ENCODE data around the gene SLC35F1.
A peak's percentile ranks its signal among the peaks of the same experiment; 100 is the strongest.

Gene SLC35F1

DNA sequence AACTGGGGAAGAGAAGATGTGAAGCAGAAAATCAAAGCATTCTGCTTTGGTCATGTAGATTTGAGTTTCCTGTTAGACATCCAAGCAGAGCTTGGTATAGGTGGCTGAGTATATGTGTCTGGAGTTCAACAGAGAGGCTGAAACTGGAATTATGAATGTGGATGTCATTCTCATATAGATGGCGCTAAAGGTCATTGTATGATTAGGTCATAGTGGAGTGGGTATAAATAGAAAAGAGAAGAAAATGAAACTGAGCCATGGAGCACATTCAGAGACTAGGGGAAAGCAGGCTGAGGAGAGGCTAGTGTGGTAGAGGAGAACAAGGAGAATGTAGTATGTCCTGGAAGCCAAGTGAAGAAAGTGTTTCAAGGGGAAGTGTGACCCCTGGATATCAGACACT, 345.4 kb downstream of the SLC35F1 start:
- DNase-seq, result no peak

- DNase-seq, result no peak
These were observed 346.7 kb downstream of the SLC35F1 start for GRCh38 chr6:118253741-118254140.

- no peak for DNase-seq
These were observed 353.8 kb downstream of the SLC35F1 start for GRCh38 chr6:118260833-118261232.

DNA sequence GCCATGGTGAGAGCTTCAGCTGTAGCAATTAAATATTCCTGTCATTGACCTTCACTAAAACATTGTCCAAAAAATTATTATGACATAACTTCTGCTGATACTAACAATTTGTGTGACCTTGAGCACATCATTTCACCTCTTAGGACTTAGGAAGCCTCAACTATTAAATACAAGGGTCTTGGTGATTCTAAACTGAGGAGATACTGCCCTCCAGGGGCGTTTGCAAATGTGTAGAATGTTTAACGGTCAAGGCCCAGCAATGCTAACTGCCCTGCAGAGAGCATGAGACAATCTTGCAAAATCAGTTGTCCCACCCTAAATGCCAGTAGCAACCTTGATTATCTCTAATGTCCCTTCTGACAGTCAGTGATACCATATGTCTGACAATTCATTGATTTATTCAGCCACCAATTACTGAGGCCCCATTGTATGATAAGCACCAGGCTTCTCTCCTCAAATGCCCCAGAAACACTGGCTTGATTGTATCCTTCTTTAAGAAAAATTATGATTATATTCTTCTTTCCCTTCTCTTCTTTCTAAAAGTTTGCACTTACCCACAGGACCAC, 356.9 kb downstream of the SLC35F1 start:
- DNase-seq, result peak in 19 of 58 donors; percentile 1 to 34 (median 9)

GRCh38 chr6:118269659-118270058, 362.6 kb downstream of the SLC35F1 start:
- DNase-seq, result no peak

DNA sequence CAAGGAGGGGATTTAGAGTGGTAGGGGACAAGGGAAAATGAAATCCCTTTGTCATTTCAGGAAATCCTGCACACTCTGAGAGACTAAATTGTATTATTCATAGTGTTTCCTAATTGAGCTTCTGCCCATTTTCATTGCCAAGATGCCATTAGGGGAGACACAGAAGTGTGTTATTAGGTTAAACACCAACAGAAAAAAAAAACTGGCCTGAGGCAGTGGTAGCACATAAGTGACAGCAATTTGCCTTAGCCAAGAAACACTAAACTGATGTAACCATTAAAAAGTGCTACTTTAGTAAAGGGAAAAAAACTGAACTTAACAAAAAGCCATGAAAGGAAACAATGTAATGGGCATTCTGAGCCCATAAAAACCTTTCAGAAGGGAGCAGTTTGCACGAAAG, 370.6 kb downstream of the SLC35F1 start:
- DNase-seq, result no peak

DNA sequence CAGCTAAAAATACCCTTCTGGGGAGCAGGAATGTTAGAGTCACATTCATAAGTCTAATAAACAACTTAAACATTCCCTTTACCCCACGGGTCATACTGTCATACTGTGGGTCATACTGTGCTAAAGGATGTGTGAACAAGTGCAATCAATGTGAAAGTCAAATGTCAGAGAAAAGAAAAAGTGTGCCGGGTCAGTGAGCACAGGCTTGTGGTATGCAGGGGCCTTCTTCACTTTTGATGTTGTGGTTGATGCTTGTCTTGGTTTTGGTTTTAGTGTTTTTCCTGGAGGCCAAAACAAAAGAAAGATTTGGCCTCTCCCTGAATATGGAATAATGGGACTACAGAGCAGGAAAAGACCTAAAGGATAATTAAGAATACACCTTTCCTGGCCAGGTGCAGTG, 373.1 kb downstream of the SLC35F1 start:
- DNase-seq, result no peak

- no peak for DNase-seq
These were observed 374.2 kb downstream of the SLC35F1 start for GRCh38 chr6:118281291-118281690.

GRCh38 chr6:118283766-118284165, 376.7 kb downstream of the SLC35F1 start:
- peak in 8 of 58 donors; percentile 2 to 37 (median 10) for DNase-seq

DNA sequence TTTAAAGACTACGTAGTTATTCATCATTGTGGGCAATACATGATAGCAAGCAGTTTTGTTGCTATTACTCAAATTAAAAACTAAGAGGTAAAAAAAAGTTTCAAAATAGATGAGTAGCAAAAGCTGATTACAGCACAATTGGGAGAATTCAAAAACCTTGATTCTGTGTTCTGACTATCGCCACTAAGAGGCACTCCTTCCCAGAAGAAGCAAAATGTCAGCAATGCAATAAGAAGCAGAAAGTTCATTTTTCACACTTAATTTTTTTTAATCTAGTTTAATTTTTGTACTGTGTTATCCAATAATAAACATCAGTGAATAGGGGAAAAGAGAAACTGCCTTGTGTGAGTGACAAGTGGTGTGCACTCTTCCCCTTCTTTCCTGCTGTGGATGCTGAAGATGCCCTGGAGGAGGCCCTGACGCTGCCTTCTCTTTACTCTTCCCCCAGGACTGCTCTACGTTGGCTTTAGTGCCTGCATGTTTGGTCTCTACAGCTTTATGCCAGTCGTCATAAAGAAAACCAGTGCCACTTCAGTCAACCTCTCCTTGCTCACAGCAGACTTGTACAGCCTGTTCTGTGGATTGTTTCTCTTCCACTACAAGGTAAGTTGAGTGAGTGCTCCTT, 377.8 kb downstream of the SLC35F1 start:
- no peak for DNase-seq

GRCh38 chr6:118285791-118286190, 378.7 kb downstream of the SLC35F1 start:
- DNase-seq, result no peak

DNA sequence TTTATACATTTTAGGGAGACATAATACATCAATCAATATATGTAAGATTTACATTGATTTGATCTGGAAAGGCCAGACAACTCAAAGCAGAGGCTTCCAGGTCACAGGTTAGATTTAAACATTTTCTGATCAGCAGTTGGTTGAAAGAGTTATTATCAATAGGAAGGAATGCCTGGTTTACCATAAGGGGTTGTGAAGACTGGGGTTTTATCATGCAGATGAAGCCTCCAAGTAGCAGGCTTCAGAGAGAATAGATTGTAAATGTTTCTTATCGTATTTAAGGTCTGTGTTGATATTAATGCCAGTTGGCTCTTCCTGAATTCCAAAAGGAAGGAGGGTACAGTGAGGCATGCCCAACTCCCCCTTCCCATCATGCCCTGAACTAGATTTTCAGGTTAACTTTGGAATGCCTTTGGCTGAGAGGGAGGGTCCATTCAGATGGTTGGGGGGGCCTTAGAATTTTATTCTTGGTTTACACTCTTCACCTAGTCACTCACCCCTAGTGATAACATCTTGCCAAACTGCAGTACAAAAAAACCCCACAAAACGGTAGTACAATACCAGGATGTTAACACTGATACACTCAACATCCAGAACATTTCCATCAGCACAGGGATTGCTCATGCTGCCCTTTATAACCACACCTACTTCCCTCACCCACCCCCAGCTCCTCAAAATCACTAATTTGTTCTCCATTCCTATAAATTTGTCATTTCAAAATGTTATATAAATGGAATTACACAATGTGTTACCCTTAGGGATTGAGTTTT, 381.5 kb downstream of the SLC35F1 start:
- no peak for DNase-seq

- DNase-seq, result no peak
These were observed 385.5 kb downstream of the SLC35F1 start for GRCh38 chr6:118292558-118292957.

DNA sequence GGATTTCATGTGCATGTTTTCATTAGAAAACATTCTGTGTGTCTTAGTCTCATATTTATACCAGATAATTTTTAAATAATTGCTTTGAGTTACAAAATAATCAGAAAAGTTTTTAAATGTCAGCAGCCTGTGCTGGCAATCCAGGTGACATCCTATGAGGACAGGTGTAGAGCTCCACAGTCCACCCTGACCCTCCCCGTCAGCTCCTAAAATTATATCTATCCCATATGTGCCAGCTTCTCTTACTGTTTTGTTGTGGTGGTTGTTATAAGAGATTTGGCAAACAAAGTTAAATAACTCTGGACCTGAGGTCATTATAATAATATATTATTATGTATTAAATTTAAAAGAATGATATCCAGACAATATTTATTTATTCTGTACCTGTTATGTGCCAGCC, 387.8 kb downstream of the SLC35F1 start:
- no peak for DNase-seq

DNA sequence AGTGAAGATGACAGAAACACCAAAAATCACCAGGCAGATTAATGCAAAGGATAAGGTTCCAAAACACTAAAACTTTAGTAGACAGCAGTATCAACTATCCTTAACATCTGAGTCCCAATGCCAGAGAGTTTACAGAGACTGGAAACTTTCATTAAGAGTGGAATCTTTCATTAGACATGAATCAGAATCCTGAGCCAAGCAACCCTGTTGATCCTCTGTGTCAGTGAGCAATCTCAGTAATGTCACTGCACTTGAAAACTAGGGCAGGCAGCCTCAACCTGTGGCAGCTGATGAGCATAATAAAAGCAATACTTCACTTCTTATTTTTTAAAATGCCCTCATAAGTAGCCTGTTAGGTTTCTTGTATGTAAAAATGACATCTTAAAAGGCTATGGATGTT, 388.3 kb downstream of the SLC35F1 start:
- DNase-seq, result no peak

GRCh38 chr6:118296129-118296901, 389.3 kb downstream of the SLC35F1 start:
- no peak for DNase-seq

DNA sequence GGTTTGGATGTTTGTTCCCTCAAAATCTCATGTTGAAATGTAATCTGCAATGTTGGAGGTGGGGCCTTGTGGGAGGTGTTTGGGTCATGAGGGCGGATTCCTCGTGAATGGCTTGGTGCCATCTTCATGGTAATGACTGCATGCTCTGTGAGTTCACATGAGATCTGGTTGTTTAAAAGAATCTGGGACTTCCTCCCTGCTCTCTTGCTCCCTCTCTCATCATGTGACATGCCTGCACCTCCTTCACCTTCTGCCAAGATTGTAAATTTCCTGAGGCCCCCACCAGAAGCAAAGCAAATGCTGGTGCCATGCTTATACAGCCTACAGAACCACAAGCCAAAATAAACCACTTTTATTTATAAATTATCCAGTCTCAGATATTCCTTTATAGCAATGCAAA, 390.8 kb downstream of the SLC35F1 start:
- no peak for DNase-seq

GRCh38 chr6:118298476-118299427, 391.7 kb downstream of the SLC35F1 start:
- DNase-seq, result no peak

DNA sequence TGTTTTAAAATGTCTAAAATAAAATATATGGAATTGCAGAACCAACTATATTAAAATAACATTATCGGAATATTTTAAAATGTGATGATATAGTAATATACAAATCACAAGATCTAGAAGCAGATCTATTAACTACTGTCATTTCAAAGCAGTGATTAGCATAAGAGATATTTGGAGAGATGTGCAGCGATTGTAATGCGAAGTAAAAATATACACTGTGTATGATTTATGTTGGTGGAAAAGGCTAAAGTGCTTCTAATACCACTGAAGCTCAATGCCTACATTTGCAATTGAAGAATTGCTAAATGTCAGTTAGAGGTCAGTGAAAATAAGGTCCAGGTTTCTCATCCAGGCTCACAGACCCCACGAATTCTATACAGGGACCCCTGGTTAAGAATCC, 392.4 kb downstream of the SLC35F1 start:
- no peak for DNase-seq

DNA sequence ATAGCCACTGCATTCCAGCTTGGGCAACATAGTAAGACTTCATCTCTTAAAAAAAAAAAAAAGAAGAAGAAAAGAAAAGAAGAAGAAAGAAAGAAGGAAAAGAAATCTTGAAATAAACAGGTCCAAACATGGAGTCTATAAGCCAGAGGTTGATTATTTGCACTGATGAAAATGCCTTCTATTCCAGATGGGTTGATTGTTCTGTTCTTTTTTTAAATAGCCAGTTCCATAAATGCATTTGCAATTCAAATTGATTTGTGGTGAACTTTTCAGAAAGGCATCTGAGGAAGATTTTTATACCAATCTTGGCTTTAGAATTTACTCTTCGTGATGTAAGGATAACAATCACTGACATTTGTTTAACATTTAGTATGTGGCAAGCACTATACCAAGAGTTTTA, 397.3 kb downstream of the SLC35F1 start:
- no peak for DNase-seq

GRCh38 chr6:118305081-118305480, 398.0 kb downstream of the SLC35F1 start:
- DNase-seq, result no peak
